Stimulated activated CD8-positive, alpha-beta memory T cell treated with anti-CD3 and anti-CD28 coated beads, Interleukin-4, amount 100 ng/mL, for 1 hour (primary cell): ENCODE measurements around the gene NUDT6.

ENCODE experiments used
- DNase-seq, 2 donors: peaks; one replicate each; pipeline ENCODE4 v3.0.0-alpha.2; 2020; ENCODE audit warnings: low read depth in 2 of 2, low spot score in 1 of 2

NUDT6 gene

GRCh38 chr4:122914292-122914904, 8.0 kb downstream of the NUDT6 start:
- no peak for DNase-seq

DNA sequence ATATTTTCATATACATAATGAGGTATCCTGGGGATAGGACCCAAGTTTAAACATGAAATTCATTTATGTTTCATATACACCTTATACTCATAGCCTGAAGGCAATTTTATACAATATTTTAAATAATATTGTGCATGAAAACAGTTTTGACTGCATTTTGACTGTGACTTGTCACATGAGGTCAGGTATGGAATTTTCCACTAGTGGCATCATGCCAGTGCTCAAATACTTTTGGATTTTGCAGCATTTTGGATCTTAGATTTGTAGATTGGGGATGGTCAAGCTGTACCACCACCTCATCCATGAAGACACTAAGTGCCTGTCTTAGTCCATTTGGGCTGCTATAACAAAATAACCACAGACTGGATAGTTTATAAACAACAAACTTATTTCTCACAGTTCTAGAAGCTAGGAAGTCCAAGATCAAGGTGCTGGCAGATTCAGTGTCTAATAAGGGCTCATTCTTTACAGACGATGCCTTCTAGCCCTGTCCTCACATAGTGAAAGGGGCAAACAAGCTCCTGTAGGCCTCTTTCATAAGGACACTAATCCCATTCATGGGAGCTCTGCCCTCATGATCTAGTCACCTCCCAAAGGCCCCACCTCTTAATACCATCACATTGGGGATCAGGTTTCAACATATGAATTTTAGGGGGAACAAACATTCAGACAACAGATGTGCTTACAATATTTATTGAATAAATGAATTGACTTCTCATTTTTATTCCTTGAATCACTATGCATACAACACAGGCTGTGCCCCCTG, 9.4 kb downstream of the NUDT6 start:
- no peak for DNase-seq

GRCh38 chr4:122911588-122911987, 10.8 kb downstream of the NUDT6 start:
- no peak for DNase-seq

DNA sequence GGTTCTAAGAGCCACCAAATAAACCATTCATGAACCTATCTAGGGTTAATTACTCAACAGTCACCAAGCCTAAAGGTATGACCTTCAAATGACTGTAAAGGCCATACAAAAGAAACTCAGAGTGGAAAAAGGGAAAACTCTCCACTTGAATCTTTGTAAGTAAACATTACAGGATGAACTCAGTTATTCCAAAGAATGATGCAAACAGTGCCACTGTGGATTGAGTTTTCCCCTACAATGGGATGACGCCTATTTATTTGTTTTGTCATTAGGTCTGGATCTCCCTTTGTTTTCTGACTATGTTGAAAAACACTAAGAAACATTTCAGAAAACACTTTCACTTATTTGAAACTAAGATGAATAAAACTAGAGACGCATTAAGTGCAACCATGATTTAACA, 12.7 kb downstream of the NUDT6 start:
- DNase-seq: no peak

GRCh38 chr4:122908223-122908622, 14.2 kb downstream of the NUDT6 start:
- DNase-seq: no peak

- no peak for DNase-seq
These were observed 15.5 kb downstream of the NUDT6 start for GRCh38 chr4:122906859-122907305.

DNA sequence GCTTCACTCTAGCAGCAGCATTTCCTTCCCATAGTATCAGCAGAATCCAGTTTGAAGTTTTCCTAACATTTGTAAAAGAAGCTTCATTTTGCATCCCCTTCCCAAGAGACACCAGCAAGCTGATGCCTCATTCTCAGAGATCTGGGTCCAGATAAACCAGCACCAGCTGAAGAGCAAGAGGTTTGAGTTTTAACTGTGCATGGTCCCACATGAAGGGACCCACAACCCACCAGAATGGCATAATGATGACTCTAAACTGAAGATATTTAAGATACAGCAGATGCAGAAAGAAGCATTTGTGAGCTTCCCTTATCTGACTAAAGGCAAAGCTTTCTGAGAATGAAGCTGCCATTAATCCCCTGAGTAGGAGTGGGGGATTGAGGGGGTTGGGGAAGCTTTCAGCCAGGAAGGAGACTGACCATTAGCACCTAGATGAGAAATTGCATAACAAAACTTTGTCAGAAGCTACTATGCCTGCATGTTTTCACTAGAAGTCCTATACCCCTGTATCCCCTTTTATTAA, 18.6 kb downstream of the NUDT6 start:
- no peak for DNase-seq

DNA sequence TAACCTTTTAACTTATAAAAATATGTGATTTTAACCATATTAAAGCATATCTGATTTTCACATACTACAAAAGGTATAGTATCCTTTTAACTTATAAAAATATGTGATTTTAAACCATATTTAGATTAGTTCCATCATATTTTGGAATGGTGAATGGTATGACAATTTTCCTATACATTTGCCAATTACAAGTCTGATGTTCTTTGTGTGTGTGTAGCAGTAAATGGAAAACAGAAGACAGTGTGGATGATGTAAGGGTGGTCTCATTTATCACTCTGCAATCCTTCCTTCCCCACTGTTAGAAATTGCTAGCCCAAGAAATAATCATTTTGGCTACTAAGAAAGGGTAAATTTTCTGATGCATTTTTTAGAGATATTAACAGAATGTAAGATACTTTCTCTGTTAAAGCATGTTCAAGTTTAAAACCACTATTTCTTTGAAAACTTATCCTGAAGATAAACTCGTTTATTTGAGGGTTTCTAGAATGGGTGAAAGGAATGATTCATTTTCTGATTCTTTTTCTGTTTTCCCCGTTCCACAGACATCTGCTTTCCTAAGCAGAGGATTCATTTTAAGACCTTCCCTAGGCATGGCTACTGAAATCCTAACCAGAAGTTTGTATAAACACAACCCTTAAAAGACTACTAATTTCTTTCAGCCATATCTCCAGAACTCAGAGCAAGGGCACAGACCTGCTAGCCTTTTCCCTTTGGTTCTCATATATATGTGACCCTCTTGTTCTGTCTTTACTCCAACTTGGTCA, 21.0 kb downstream of the NUDT6 start:
- DNase-seq: no peak

DNA sequence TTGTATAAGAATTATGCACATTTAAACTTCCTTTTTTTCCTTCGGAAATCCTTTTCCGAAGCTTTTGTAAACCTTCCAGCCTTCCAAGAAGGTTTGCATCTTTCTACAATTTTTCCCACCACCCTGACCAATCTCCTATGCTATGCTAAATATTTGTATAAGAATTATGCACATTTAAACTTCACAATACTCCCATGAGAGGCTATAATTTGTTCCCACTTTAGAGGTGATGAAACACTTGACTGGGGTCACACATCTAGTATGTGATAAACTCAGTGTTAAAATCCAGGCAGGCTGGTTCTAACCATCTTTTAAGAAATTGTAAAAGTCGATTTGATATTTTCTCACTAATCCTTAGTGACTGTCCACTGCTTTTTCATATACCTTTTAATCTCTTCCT, 22.1 kb downstream of the NUDT6 start:
- DNase-seq: no peak

- DNase-seq: no peak
These were observed 22.7 kb downstream of the NUDT6 start for GRCh38 chr4:122899682-122900081.

DNA sequence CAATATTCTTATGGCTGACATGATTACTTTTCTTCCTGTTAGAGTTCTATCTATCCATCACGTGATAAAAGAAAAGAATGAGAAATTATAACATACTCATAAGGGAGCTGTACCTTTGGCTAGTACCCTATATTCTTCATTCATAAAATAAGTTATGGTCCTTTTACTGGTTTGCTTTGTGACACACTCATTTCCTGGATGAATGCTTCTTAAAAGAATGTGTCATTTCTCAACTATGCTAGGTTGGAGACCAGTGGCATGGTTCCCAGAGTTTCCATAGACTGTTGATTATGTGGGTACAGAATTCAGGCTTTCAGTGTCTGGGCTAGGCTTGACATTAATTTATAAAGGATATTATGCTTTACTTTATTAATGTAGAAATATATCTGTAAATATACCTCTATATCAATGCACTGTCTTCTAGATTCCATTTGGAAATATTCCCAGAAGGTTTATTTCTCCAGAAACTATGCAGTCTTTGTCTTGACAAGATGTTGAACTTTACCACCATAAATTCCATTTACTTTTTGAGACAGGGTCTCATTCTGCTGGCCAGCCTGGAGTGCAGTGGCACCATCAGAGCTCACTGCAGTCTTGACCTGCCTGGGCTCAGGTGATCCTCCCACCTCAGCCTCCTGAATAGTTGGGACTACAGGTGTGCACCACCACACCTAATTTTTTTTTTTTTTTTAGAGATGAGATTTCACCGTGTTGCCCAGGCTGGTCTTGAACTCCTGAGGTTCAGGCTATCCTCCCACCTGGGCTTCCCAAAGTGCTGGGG, 23.8 kb downstream of the NUDT6 start:
- DNase-seq: no peak

DNA sequence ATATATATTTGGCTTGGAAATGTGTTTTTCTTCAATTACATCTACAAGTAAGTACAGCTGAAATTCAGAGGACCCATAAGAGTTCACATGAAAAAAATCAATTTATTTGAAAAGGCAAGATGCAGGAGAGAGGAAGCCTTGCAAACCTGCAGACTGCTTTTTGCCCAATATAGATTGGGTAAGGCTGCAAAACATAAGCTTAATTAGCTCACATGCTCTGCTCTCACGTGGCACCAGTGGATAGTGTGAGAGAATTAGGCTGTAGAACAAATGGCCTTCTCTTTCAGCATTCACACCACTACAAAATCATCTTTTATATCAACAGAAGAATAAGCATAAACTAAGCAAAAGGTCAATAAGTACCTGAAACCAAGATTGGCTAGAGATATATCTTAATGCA, 26.1 kb downstream of the NUDT6 start:
- DNase-seq: no peak

GRCh38 chr4:122895336-122895995, 26.9 kb downstream of the NUDT6 start:
- DNase-seq: no peak

GRCh38 chr4:122894827-122895226, 27.6 kb downstream of the NUDT6 start:
- DNase-seq: no peak

- DNase-seq: no peak
These were observed 32.1 kb downstream of the NUDT6 start for GRCh38 chr4:122890147-122890795.

GRCh38 chr4:122889726-122890125, 32.7 kb downstream of the NUDT6 start:
- DNase-seq: no peak

- DNase-seq: no peak
These were observed 37.9 kb downstream of the NUDT6 start for GRCh38 chr4:122884499-122884898.

DNA sequence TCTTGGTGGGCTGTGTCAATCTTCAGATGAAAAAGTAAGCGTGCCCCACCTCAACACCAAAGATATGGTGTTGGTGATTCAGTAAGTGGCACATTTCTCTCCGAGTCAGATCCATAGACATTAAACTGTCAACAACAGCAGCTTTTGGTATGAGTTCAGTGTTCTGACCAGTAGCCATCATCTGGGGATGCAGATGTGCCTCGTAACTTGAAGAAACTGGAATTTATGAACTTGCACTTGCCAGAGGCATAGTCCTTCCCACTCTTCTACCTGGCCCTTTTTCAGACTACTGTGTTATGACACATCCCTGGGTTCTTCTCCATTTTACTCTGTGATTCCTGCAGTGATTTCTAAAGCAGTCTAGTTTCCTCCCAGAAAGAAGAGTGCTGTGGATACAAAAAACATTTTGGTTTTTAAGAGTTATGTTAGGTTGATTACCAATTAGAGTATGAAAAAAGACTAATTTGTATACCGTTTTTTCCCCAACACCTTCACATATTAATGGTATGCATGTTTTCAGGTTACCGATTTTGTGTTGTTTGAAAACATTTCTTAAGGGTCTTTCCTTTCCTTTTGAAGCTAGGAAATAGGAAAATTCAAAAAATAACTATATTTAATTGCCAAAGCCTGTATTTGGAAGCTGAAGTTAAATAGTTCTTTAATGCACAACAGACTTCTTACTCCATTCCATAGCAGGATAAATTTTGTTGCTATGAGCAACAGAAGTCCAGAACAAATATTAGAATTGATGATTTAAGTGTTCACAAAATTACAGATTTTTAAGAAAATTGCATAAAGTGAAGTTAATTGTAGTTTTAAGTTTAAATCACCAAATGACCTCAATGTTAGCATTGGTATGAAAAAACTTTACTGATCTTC, 39.3 kb downstream of the NUDT6 start:
- no peak for DNase-seq

DNA sequence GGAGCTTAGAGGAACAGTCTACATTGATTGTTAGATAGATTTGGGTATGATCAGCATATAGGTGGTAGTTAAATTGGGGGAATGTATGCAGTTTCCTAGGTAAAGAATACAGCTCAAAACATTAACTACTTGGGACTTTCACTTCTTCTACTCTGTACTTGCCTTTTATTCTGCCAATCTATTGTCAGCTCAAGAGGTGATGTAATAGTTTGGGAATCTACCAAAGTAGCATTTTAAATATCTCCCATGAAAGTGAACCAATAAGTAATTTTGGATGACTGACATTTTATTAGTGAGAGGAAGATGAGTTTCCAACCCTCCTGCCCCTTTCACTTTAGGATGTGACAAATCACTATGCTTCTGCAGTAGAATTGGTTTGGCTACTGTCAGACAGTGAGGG, 43.4 kb downstream of the NUDT6 start:
- DNase-seq: no peak
